Loucy (cell line): Measurements from ENCODE around the gene UGT3A1.

Experiments used
- H2AFZ ChIP-seq: fragments of 200-600 bp; sonication (generic); 2 replicates; pipeline ENCODE4 v1.6.0; 2016; ENCODE audit warnings: antibody characterized with exemption, mild to moderate bottlenecking, low read length, moderate library complexity
- H3F3A ChIP-seq: fragments of 200-600 bp; 2 replicates; pipeline ENCODE4 v1.6.0; 2016; ENCODE audit warnings: antibody characterized with exemption, low read depth, mild to moderate bottlenecking
- H3K27me3 ChIP-seq: fragments of 200-600 bp; sonication (generic); 2 replicates; pipeline ENCODE4 v1.6.1; 2014; ENCODE audit warnings: low read length, mild to moderate bottlenecking; ENCODE audit not compliant: insufficient read depth, poor library complexity, severe bottlenecking
- H3K36me3 ChIP-seq: fragments of 200-600 bp; sonication (generic); 2 replicates; pipeline ENCODE4 v1.6.1; 2016; ENCODE audit warnings: low read length; ENCODE audit not compliant: insufficient read depth
- H3K4me1 ChIP-seq: fragments of 200-600 bp; sonication (generic); 2 replicates; pipeline ENCODE4 v1.5.1; 2014; ENCODE audit warnings: low read length, mild to moderate bottlenecking; ENCODE audit not compliant: insufficient read depth, poor library complexity, severe bottlenecking
- H3K4me2 ChIP-seq: fragments of 200-600 bp; sonication (generic); 2 replicates; pipeline ENCODE4 v1.6.0; 2014; ENCODE audit warnings: antibody characterized with exemption, low read length, low read depth, mild to moderate bottlenecking; ENCODE audit not compliant: poor library complexity, severe bottlenecking
- H3K4me3 ChIP-seq: fragments of 200-600 bp; sonication (generic); 2 replicates; pipeline ENCODE4 v1.5.1; 2014; ENCODE audit warnings: low read length, mild to moderate bottlenecking, mixed read lengths; ENCODE audit not compliant: poor library complexity, severe bottlenecking
- H3K79me2 ChIP-seq: fragments of 200-600 bp; sonication (generic); 2 replicates; pipeline ENCODE4 v1.6.1; 2014; ENCODE audit warnings: low read length; ENCODE audit not compliant: insufficient read depth
- H3K9ac ChIP-seq: fragments of 200-600 bp; sonication (generic); 2 replicates; pipeline ENCODE4 v1.6.0; 2014; ENCODE audit warnings: mild to moderate bottlenecking, low read depth, low read length, moderate library complexity; ENCODE audit not compliant: poor library complexity, severe bottlenecking
- H3K9me2 ChIP-seq: fragments of 200-600 bp; sonication (generic); replicated peaks from 2 replicates; pipeline ENCODE4 v1.6.1; 2016; ENCODE audit warnings: low read depth, low read length, mixed read lengths
- H3K9me3 ChIP-seq: fragments of 200-600 bp; sonication (generic); 2 replicates; pipeline ENCODE4 v1.6.1; 2014; ENCODE audit warnings: mild to moderate bottlenecking, antibody characterized with exemption, low read length, low read depth; ENCODE audit not compliant: insufficient read depth
- H4K20me1 ChIP-seq: fragments of 200-600 bp; sonication (generic); 2 replicates; pipeline ENCODE4 v1.6.0; 2014; ENCODE audit warnings: antibody characterized with exemption, low read length, mild to moderate bottlenecking; ENCODE audit not compliant: insufficient read depth, poor library complexity, severe bottlenecking
- CTCF ChIP-seq: fragments of 200-600 bp; sonication (generic); conservative IDR thresholded peaks from 2 replicates; pipeline ENCODE4 v1.5.1; 2014; ENCODE audit warnings: mild to moderate bottlenecking, antibody characterized with exemption, low read length
- EZH2phosphoT487 ChIP-seq: fragments of 200-600 bp; IDR thresholded peaks from 2 replicates; pipeline ENCODE4 v1.6.1; 2018; ENCODE audit warnings: antibody characterized with exemption, mild to moderate bottlenecking, moderate library complexity, borderline replicate concordance

The UGT3A1 gene

GRCh38 chr5:36033486-36033885 lies 42.3 kb upstream of the UGT3A1 start:
- TF ChIP-seq EZH2phosphoT487 (no peak), CTCF (no peak)
- Histone ChIP-seq H3F3A (no peaks in the 10 kb centered on the region), H3K9me3 (no peaks in the 10 kb centered on the region), H3K4me1 (no peaks in the 10 kb centered on the region), H3K4me2 (no peak overlapping the region), H3K9me2 (no peaks in the 10 kb centered on the region), H3K79me2 (no peaks in the 10 kb centered on the region), H3K4me3 (no peak overlapping the region), H2AFZ (no peak overlapping the region), H3K9ac (no peak overlapping the region), H3K27me3 (no peaks in the 10 kb centered on the region), H3K36me3 (no peaks in the 10 kb centered on the region), H4K20me1 (no peaks in the 10 kb centered on the region)

DNA sequence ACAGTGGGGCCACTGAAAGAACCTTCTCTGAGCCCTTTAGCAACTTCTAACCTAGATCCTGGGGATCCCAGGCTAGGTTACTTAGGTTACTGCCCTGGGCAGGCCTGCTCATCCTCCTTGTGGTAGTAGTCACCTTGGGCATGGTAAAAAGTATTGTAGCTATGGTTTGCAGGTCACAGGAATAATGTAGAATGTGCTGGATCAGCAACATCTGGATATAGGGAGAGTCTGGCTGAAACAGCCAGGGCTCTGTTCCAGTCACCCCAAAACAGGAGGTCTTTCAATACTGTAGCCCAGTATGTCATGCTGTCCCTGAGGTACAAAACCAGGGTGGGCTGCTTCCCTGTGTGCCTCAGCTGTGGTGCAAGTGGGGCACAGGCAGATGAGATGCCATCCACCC lies 41.9 kb upstream of the UGT3A1 start:
- H3K4me1 ChIP-seq = no peaks in the 10 kb centered on the region
- H2AFZ ChIP-seq = no peak overlapping the region
- no peaks in the 10 kb centered on the region for H3F3A ChIP-seq
- no peaks in the 10 kb centered on the region for H3K27me3 ChIP-seq
- H4K20me1 ChIP-seq = no peaks in the 10 kb centered on the region
- no peak overlapping the region for H3K4me3 ChIP-seq
- TF ChIP-seq EZH2phosphoT487 (no peak), CTCF (no peak)
- no peaks in the 10 kb centered on the region for H3K9me3 ChIP-seq
- H3K9me2 ChIP-seq = no peaks in the 10 kb centered on the region
- no peaks in the 10 kb centered on the region for H3K36me3 ChIP-seq
- H3K79me2 ChIP-seq = no peaks in the 10 kb centered on the region
- H3K4me2 ChIP-seq = no peak overlapping the region
- H3K9ac ChIP-seq = no peak overlapping the region

DNA sequence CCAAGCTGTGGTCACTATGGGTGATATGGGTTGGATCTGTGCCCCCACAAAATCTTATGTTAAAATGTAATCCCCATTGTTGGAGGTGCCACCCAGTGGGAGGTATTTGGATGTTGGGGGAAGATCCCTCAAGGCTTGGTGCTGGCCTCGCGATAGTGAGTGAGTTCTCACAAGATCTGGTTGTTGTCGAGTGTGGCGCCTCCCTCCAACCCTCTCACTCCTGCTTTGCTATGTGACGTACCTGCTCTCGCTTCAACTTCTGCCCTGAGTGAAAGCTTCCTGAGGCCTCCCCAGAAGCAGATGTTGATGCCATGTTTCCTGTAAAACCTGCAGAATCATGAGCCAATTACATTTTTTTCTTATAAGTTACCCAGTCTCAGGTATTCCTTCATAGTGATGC lies 40.0 kb upstream of the UGT3A1 start:
- no peaks in the 10 kb centered on the region for H3F3A ChIP-seq
- no peaks in the 10 kb centered on the region for H3K79me2 ChIP-seq
- no peaks in the 10 kb centered on the region for H4K20me1 ChIP-seq
- no peaks in the 10 kb centered on the region for H3K9me3 ChIP-seq
- H2AFZ ChIP-seq = no peak overlapping the region
- no peak overlapping the region for H3K4me3 ChIP-seq
- H3K27me3 ChIP-seq = no peaks in the 10 kb centered on the region
- no peak for TF ChIP-seq CTCF
- TF ChIP-seq EZH2phosphoT487 = no peak
- H3K9ac ChIP-seq = no peak overlapping the region
- no peaks in the 10 kb centered on the region for H3K9me2 ChIP-seq
- H3K4me2 ChIP-seq = no peak overlapping the region
- H3K36me3 ChIP-seq = no peaks in the 10 kb centered on the region
- H3K4me1 ChIP-seq = no peaks in the 10 kb centered on the region
